CD4-positive, alpha-beta T cell (primary cell): ENCODE measurements around the gene ECM1. TPM values are rescaled to one million over a fixed set of nuclear protein-coding genes. Genes with fewer than 3 reads are reported as not detected.

ENCODE experiments used
- ATAC-seq: fragments of 200-7000 bp; cut with Tn5 transposase; one replicate; pipeline ENCODE4 v1.10.0; 2022; ENCODE audit warnings: mild to moderate bottlenecking; ENCODE audit not compliant: poor library complexity
- CTCF ChIA-PET: fragments of 350-600 bp; sonication (Branson Sonifier 250); formaldehyde crosslinking; loops from one replicate; lab custom pipeline; 2021; ENCODE audit warnings: antibody characterized with exemption, inconsistent platforms; lab: Charles Lee
- POLR2A ChIA-PET: fragments of 350-600 bp; sonication (Branson Sonifier 250); formaldehyde crosslinking; loops from one replicate; lab custom pipeline; 2021; ENCODE audit warnings: antibody characterized with exemption, inconsistent platforms; lab: Charles Lee
- DNase-seq, 14 experiments: peaks; one replicate each; pipeline ENCODE4 v3.0.0-alpha.2; 2013 to 2020; ENCODE audit warnings: mixed read lengths in 2 of 14
- H3K27ac ChIP-seq, 2 donors: one replicate each; pipeline versions ENCODE4 v1.5.1 to v1.7.0; 2013; ENCODE audit warnings: low read length in 2 of 2, low read depth in 1 of 2, mild to moderate bottlenecking in 1 of 2
- H3K27me3 ChIP-seq, 2 experiments: 1 replicate in 1 of 2; 2 replicates in 1 of 2; pipeline versions ENCODE4 v1.6.1 to v1.7.0; 2013; ENCODE audit warnings: low read length in 2 of 2, control low read depth in 1 of 2, mild to moderate bottlenecking in 1 of 2, moderate library complexity in 1 of 2; ENCODE audit not compliant: insufficient read depth in 2 of 2, control insufficient read depth in 1 of 2
- H3K36me3 ChIP-seq: one replicate; pipeline ENCODE4 v1.6.1; 2013; ENCODE audit warnings: low read length, control low read depth; ENCODE audit not compliant: insufficient read depth
- H3K4me1 ChIP-seq: one replicate; pipeline ENCODE4 v1.6.1; 2013; ENCODE audit warnings: low read length, control low read depth; ENCODE audit not compliant: insufficient read depth
- H3K4me3 ChIP-seq: one replicate; pipeline ENCODE4 v1.5.1; 2013; ENCODE audit warnings: mild to moderate bottlenecking, low read length, moderate library complexity
- H3K9me3 ChIP-seq, 2 experiments: 1 replicate in 1 of 2; 2 replicates in 1 of 2; pipeline versions ENCODE4 v1.6.1 to v1.7.0; 2013; ENCODE audit warnings: low read length in 2 of 2, mild to moderate bottlenecking in 2 of 2, control low read depth in 1 of 2, moderate library complexity in 1 of 2; ENCODE audit not compliant: control insufficient read depth in 1 of 2, insufficient read depth in 1 of 2
- H3K27ac Mint-ChIP-seq: one replicate; pipeline ENCODE4 v1.8.0; 2020; ENCODE audit warnings: mixed read lengths
- H3K27me3 Mint-ChIP-seq: one replicate; pipeline ENCODE4 v1.8.0; 2021; ENCODE audit warnings: mixed read lengths
- H3K36me3 Mint-ChIP-seq: one replicate; pipeline ENCODE4 v1.8.0; 2021; ENCODE audit warnings: low read depth, mixed read lengths
- H3K4me1 Mint-ChIP-seq: one replicate; pipeline ENCODE4 v1.8.0; 2021; ENCODE audit warnings: low read depth, mixed read lengths
- H3K4me3 Mint-ChIP-seq: one replicate; pipeline ENCODE4 v1.8.0; 2020; ENCODE audit warnings: mild to moderate bottlenecking, mixed read lengths
- H3K9me3 Mint-ChIP-seq: one replicate; pipeline ENCODE4 v1.8.0; 2020; ENCODE audit warnings: mixed read lengths
- CTCF ChIP-seq: fragments of 200-600 bp; IDR thresholded peaks from one replicate; pipeline ENCODE4 v1.8.0; 2022; ENCODE audit warnings: antibody characterized with exemption, mild to moderate bottlenecking
- intact Hi-C, 2 experiments: fragments of 100-400 bp; cut with DNase I in 1 of 2; cut with micrococcal nuclease in 1 of 2; formaldehyde crosslinking; loops; one replicate each; pipeline versions ENCODE4 v1.15.1 to v1.9.0; 2023 to 2025; cut with DNase I, micrococcal nuclease
- microRNA-seq: library from miRNA; unstranded; fragments of <30 nt; microRNA quantifications from one replicate; pipeline ENCODE4 v1.2.0, GENCODE V29; 2021; ENCODE audit warnings: borderline microRNAs expressed, borderline replicate concordance
- total RNA-seq, 174 experiments: library from RNA in 2 of 174; stranded (reverse) in 2 of 174; gene quantifications; one replicate each; pipeline ENCODE4 v1.2.3 and lab custom pipeline; 2021 to 2026

ECM1 gene
- total RNA-seq, 2 experiments from 2014 or later = 0.31 TPM; not detected in 1

- peak; percentile 10 for ATAC-seq
- peaks cover 96% of the 10 kb centered on the region for H3K4me1 ChIP-seq
Observed at GRCh38 chr1:150562446-150563339, 54.8 kb downstream of the ECM1 start.

More at GRCh38 chr1:150562446-150563339, 54.8 kb downstream of the ECM1 start:
- peak; percentile 41 to 88 (median 69) for DNase-seq
- intact Hi-C loops = loop anchor here (1.0 to 5.0 kb wide), 5 partner anchors 11 to 435 kb away; partner anchors contain the start of gene GOLPH3L (in 1 of the 2)
- Mint-ChIP-seq H3K27me3 (no peaks in the 10 kb centered on the region), H3K4me1 (peaks cover 70% of the 10 kb centered on the region), H3K4me3 (peak overlapping the region; percentile 96), H3K36me3 (peaks cover 35% of the 10 kb centered on the region), H3K27ac (peak overlapping the region; percentile 98), H3K9me3 (no peaks in the 10 kb centered on the region)
- peak overlapping the region; percentile 92 to 97 for H3K27ac ChIP-seq
- ChIA-PET CTCF (interaction anchor here (0.5 to 6.4 kb wide), 5 partner anchors 12 to 59 kb away, joined by 3 to 183 read pairs (median 28); partner anchors contain the start of gene MCL1), POLR2A (interaction anchor here (0.9 to 14.5 kb wide), 21 partner anchors 11 to 676 kb away, joined by 3 to 1538 read pairs (median 6); partner anchors contain the start of genes ADAMTSL4, ENSA, FALEC and GOLPH3L)
- H3K27me3 ChIP-seq = no peaks in the 10 kb centered on the region
- H3K36me3 ChIP-seq = peaks cover 7% of the 10 kb centered on the region
- no peak for TF ChIP-seq CTCF
- H3K4me3 ChIP-seq = peak overlapping the region; percentile 90
- no peaks in the 10 kb centered on the region for H3K9me3 ChIP-seq

Small RNAs within 50 kb of the gene (microRNA-seq; reads per million reads assigned to microRNA genes)
- gene MIR4257 (not detected), gene MIR6878 (not detected)

Other genes starting within 250 kb of the ECM1 start
- gene APH1A, start 239.1 kb upstream of the ECM1 start, total RNA-seq = 100 to 1,000 TPM; 115 to 122 TPM
- 1 to 10 TPM; 4.1 to 4.4 TPM for gene C1orf54, start 235.3 kb upstream of the ECM1 start, total RNA-seq
- gene CIART, start 225.6 kb upstream of the ECM1 start, total RNA-seq = 1 to 10 TPM; 4.0 to 4.5 TPM
- gene MRPS21, start 214.2 kb upstream of the ECM1 start, total RNA-seq = 10 to 100 TPM; 48.5 to 52.0 TPM
- 100 to 1,000 TPM; 136 to 153 TPM for gene PRPF3, start 186.6 kb upstream of the ECM1 start, total RNA-seq
- gene RPRD2, start 144.0 kb upstream of the ECM1 start, total RNA-seq = 10 to 100 TPM; 27.1 to 27.9 TPM
- 10 to 100 TPM; 22.8 to 25.3 TPM for gene TARS2, start 20.7 kb upstream of the ECM1 start, total RNA-seq
- not detected for gene FALEC, start 7.6 kb downstream of the ECM1 start, total RNA-seq
- under 1 TPM; 0.16 to 0.22 TPM for gene ADAMTSL4, start 41.3 kb downstream of the ECM1 start, total RNA-seq
- gene MCL1, start 71.5 kb downstream of the ECM1 start, total RNA-seq = 100 to 1,000 TPM; 737 to 747 TPM
- 100 to 1,000 TPM; 132 to 137 TPM for gene ENSA, start 121.5 kb downstream of the ECM1 start, total RNA-seq
- gene GOLPH3L, start 189.0 kb downstream of the ECM1 start, total RNA-seq = 1 to 10 TPM; 2.4 to 2.6 TPM
- not detected for gene HORMAD1, start 212.8 kb downstream of the ECM1 start, total RNA-seq